ENCODE measurements around the gene WT1. TPM values are rescaled to one million over a fixed set of nuclear protein-coding genes. Genes with fewer than 3 reads are reported as not detected.

Gene WT1
- total RNA-seq, 1 experiment from 2014 or later, result not detected

DNA sequence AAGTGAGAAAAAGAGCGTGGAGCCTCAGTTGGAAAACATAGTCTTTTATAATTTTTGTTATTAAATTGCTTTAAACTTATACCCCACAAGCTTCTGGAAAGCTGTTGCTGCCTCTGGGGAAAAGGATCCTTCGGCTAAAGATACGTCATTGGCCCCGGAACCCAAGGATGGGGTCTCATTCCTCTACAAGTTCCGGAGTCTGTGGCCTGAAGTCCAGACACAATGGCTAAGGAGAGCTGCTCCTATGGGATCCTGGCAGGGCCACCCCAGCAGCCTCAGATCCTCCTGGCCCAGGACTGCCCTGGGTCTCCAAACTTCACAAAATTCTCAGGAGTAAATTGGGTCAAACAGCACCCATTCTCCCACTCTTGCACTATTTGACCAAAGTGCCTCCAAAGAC lies 5.9 kb downstream of the WT1 start:
- ChIA-PET CTCF (interaction anchor here (0.9 to 1.8 kb wide), 4 partner anchors 43 to 186 kb away, joined by 3 to 5 read pairs (median 4); no protein-coding TSS in a partner anchor), POLR2A (interaction anchor here (0.6 kb wide), 1 partner anchor 132 kb away, joined by 3 read pairs; no protein-coding TSS in a partner anchor)
- Mint-ChIP-seq H3K27me3 (ENCODE audit: low read depth) (peaks cover 100% of the 10 kb centered on the region), H3K4me1 (peaks cover 57% of the 10 kb centered on the region), H3K27ac (no peak overlapping the region), H3K36me3 (no peaks in the 10 kb centered on the region), H3K9me3 (no peaks in the 10 kb centered on the region), H3K4me3 (0 out of 2 replicates have a peak overlapping the region, but pooled peaks have one; percentile 6)
- ATAC-seq (no peak), DNase-seq (ENCODE audit: low spot score) (no peak)
- TF ChIP-seq MYBL2 (CRISPR knock-in tag; IDR thresholded peaks at IDR 0.05) (no peak), SP1 (CRISPR knock-in tag; conservative IDR thresholded peaks at IDR 0.05) (no peak), SMAD4 (CRISPR knock-in tag; IDR thresholded peaks at IDR 0.05) (no peak), ZNF423 (CRISPR knock-in tag; IDR thresholded peaks at IDR 0.05) (no peak), RORB (CRISPR knock-in tag; IDR thresholded peaks at IDR 0.05) (no peak), KAT7 (CRISPR knock-in tag; IDR thresholded peaks at IDR 0.05; ENCODE audit: borderline replicate concordance) (no peak)
- TF ChIP-seq, protein P1, sequence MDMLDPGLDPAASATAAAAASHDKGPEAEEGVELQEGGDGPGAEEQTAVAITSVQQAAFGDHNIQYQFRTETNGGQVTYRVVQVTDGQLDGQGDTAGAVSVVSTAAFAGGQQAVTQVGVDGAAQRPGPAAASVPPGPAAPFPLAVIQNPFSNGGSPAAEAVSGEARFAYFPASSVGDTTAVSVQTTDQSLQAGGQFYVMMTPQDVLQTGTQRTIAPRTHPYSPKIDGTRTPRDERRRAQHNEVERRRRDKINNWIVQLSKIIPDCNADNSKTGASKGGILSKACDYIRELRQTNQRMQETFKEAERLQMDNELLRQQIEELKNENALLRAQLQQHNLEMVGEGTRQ (CRISPR knock-in tag; IDR thresholded peaks at IDR 0.05), result no peak

DNA sequence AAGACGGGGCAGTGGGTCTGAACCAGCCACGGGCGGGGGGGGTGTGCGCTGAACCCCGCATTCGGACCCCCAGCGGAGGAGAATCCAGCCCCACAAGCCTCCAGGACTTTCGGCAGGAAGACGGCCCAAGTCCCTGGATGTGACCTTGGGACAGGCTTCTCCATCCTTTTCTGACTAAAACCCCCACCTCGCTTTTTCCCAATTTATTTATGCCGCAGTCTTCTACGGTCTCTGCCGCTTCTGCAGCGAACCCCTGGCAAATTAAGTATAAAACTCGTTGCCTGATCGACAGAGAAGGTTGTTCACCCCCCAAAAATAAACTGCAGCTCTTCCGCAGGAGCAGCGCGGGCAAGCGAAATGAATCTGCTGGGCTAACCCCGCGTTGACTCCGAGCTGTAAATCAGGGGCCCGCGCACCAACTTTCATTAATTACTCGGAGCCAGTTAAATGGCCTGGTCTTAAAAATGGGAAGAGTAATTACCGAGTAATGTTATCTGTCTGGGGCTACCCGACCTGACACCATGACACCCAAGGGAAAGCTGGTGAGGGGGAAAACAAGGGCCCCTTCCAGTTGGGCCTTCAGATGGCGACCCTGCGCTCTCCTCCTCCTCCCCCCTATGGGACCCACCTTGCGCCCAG lies 6.6 kb downstream of the WT1 start:
- H3K4me3 Mint-ChIP-seq, result no peak overlapping the region
- H3K27me3 Mint-ChIP-seq (ENCODE audit: low read depth), result peaks cover 100% of the 10 kb centered on the region
- no peak for TF ChIP-seq HMGA2 (CRISPR knock-in tag; IDR thresholded peaks at IDR 0.05)
- no peak for TF ChIP-seq ZNF232 (CRISPR knock-in tag; IDR thresholded peaks at IDR 0.05)
- no peak for TF ChIP-seq OVOL2 (CRISPR knock-in tag; IDR thresholded peaks at IDR 0.05; ENCODE audit: borderline replicate concordance)
- peaks cover 53% of the 10 kb centered on the region for H3K4me1 Mint-ChIP-seq
- ChIA-PET POLR2A (interaction anchor here (0.6 kb wide), 1 partner anchor 132 kb away, joined by 3 read pairs; no protein-coding TSS in a partner anchor), CTCF (interaction anchor here (1.6 to 2.0 kb wide), 3 partner anchors 42 to 105 kb away, joined by 3 to 10 read pairs (median 5); no protein-coding TSS in a partner anchor)
- no peak for DNase-seq (ENCODE audit: low spot score)
- no peaks in the 10 kb centered on the region for H3K9me3 Mint-ChIP-seq
- H3K36me3 Mint-ChIP-seq, result no peaks in the 10 kb centered on the region
- no peak overlapping the region for H3K27ac Mint-ChIP-seq
- no peak for ATAC-seq

DNA sequence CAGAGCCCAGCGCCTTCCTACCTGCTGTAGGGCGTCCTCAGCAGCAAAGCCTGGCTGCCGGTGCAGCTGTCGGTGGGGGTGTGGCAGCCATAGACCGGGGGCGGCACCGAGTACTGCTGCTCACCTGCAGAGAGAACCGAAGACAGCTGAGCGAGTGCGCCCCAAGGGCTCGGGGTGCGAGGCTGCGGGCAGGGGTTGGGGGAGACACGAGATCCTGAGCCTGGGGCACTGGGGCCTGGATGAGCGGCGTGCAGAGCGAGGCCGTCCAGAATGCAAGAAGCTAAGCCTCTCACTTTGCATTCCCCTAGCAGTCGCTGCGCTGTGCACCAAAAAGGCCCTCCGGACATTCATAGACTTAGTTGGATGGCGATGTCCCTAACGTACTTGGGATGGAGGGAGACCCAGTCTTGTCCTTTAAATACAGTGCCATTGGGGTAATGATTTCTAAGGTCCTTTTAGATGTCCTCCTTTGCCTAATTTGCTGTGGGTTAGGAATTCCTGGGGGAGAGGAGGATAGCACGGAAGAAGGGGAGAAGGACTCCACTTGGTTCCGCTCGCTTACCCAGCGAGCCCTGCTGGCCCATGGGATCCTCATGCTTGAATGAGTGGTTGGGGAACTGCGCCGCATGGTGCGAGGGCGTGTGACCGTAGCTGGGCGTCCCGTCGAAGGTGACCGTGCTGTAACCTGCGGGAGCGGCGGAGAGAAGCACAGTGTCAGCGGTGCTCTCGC lies 7.2 kb downstream of the WT1 start:
- ChIA-PET POLR2A (interaction anchor here (0.5 kb wide), 1 partner anchor 612 kb away, joined by 3 read pairs; no protein-coding TSS in a partner anchor), CTCF (interaction anchor here (0.5 to 2.0 kb wide), 8 partner anchors 9 to 197 kb away, joined by 3 to 10 read pairs (median 4); no protein-coding TSS in a partner anchor)
- no peak overlapping the region for H3K27ac Mint-ChIP-seq
- peak overlapping the region; percentile 72 for H3K4me3 Mint-ChIP-seq
- peaks cover 46% of the 10 kb centered on the region for H3K4me1 Mint-ChIP-seq
- peak; percentile 60 for DNase-seq (ENCODE audit: low spot score)
- H3K36me3 Mint-ChIP-seq, result no peaks in the 10 kb centered on the region
- no peaks in the 10 kb centered on the region for H3K9me3 Mint-ChIP-seq
- no peak for TF ChIP-seq NR2C2 (CRISPR knock-in tag; IDR thresholded peaks at IDR 0.05)
- TF ChIP-seq, protein P2, sequence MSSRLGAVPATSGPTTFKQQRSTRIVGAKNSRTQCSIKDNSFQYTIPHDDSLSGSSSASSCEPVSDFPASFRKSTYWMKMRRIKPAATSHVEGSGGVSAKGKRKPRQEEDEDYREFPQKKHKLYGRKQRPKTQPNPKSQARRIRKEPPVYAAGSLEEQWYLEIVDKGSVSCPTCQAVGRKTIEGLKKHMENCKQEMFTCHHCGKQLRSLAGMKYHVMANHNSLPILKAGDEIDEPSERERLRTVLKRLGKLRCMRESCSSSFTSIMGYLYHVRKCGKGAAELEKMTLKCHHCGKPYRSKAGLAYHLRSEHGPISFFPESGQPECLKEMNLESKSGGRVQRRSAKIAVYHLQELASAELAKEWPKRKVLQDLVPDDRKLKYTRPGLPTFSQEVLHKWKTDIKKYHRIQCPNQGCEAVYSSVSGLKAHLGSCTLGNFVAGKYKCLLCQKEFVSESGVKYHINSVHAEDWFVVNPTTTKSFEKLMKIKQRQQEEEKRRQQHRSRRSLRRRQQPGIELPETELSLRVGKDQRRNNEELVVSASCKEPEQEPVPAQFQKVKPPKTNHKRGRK (CRISPR knock-in tag; IDR thresholded peaks at IDR 0.05; ENCODE audit: borderline replicate concordance), result no peak
- no peak for TF ChIP-seq CREB1 (CRISPR knock-in tag; IDR thresholded peaks at IDR 0.05)
- TF ChIP-seq FOXP1 (CRISPR knock-in tag; IDR thresholded peaks at IDR 0.05; ENCODE audit: borderline replicate concordance), result peak; percentile 37; the same call in 1 of the 2 replicates
- no peak for TF ChIP-seq TP53 (CRISPR knock-in tag; IDR thresholded peaks at IDR 0.05)
- peak; percentile 10 for ATAC-seq
- H3K27me3 Mint-ChIP-seq (ENCODE audit: low read depth), result peaks cover 100% of the 10 kb centered on the region

DNA sequence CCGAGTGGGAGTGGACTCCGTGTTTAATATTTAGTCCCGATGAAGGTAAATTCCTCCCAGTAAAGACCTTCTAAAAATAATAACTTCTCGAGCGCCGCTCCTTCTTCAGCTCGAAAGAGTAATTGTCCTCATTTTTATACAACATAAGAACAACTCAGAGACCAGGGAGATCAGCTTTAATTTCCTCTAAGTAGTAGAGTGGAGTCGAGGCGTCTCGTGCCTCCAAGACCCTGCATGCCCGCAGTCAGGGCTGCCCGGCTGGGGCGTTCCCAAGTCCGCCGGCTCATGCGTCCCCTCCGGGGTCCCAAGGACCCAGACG lies 7.8 kb downstream of the WT1 start:
- CTCF ChIA-PET, result interaction anchor here (0.5 to 2.0 kb wide), 8 partner anchors 9 to 196 kb away, joined by 3 to 10 read pairs (median 4); no protein-coding TSS in a partner anchor
- DNase-seq (ENCODE audit: low spot score), result no peak
- TF ChIP-seq, protein P3, sequence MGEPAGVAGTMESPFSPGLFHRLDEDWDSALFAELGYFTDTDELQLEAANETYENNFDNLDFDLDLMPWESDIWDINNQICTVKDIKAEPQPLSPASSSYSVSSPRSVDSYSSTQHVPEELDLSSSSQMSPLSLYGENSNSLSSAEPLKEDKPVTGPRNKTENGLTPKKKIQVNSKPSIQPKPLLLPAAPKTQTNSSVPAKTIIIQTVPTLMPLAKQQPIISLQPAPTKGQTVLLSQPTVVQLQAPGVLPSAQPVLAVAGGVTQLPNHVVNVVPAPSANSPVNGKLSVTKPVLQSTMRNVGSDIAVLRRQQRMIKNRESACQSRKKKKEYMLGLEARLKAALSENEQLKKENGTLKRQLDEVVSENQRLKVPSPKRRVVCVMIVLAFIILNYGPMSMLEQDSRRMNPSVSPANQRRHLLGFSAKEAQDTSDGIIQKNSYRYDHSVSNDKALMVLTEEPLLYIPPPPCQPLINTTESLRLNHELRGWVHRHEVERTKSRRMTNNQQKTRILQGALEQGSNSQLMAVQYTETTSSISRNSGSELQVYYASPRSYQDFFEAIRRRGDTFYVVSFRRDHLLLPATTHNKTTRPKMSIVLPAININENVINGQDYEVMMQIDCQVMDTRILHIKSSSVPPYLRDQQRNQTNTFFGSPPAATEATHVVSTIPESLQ (CRISPR knock-in tag; IDR thresholded peaks at IDR 0.05), result no peak
- TF ChIP-seq HMGA2 (CRISPR knock-in tag; IDR thresholded peaks at IDR 0.05) (no peak), ZNF671 (CRISPR knock-in tag; IDR thresholded peaks at IDR 0.05) (no peak), PRRX2 (CRISPR knock-in tag; IDR thresholded peaks at IDR 0.05) (no peak), NFE2L1 (CRISPR knock-in tag; IDR thresholded peaks at IDR 0.05) (no peak)
- TF ChIP-seq, protein P4, sequence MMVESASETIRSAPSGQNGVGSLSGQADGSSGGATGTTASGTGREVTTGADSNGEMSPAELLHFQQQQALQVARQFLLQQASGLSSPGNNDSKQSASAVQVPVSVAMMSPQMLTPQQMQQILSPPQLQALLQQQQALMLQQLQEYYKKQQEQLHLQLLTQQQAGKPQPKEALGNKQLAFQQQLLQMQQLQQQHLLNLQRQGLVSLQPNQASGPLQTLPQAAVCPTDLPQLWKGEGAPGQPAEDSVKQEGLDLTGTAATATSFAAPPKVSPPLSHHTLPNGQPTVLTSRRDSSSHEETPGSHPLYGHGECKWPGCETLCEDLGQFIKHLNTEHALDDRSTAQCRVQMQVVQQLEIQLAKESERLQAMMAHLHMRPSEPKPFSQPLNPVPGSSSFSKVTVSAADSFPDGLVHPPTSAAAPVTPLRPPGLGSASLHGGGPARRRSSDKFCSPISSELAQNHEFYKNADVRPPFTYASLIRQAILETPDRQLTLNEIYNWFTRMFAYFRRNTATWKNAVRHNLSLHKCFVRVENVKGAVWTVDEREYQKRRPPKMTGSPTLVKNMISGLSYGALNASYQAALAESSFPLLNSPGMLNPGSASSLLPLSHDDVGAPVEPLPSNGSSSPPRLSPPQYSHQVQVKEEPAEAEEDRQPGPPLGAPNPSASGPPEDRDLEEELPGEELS (CRISPR knock-in tag; IDR thresholded peaks at IDR 0.05), result no peak

More for the DNA sequence above, 7.8 kb downstream of the WT1 start:
- Mint-ChIP-seq H3K9me3 (no peaks in the 10 kb centered on the region), H3K27ac (no peak overlapping the region), H3K4me1 (peaks cover 41% of the 10 kb centered on the region), H3K36me3 (no peaks in the 10 kb centered on the region), H3K4me3 (peak overlapping the region; percentile 72), H3K27me3 (ENCODE audit: low read depth) (peaks cover 100% of the 10 kb centered on the region)
- no peak for ATAC-seq
- POLR2A ChIA-PET, result interaction anchor here (0.5 kb wide), 1 partner anchor 103 kb away, joined by 4 read pairs; no protein-coding TSS in a partner anchor
